Liver (tissue), 9 donors: Measurements from ENCODE around the gene DENND2D. TPM values are rescaled to one million over a fixed set of nuclear protein-coding genes. Genes with fewer than 3 reads are reported as not detected.

Source experiments
- DNase-seq: peaks from one replicate; pipeline ENCODE4 v3.0.0-alpha.2; 2017; ENCODE audit warnings: low spot score
- H3K27ac ChIP-seq, 2 donors: one replicate each; pipeline ENCODE4 v1.7.0; 2013; ENCODE audit warnings: inconsistent platforms in 2 of 2, low read length in 2 of 2, control low read depth in 1 of 2, low read depth in 1 of 2, mild to moderate bottlenecking in 1 of 2
- H3K27me3 ChIP-seq, 4 donors: one replicate each; pipeline versions ENCODE4 v1.6.1 to v1.7.0; 2013; ENCODE audit warnings: low read length in 3 of 4, inconsistent platforms in 1 of 4, mild to moderate bottlenecking in 1 of 4, moderate library complexity in 1 of 4; ENCODE audit not compliant: control insufficient read depth in 4 of 4, insufficient read depth in 4 of 4
- H3K36me3 ChIP-seq, 4 donors: one replicate each; pipeline versions ENCODE4 v1.6.1 to v1.7.0; 2013; ENCODE audit warnings: low read length in 3 of 4, mild to moderate bottlenecking in 3 of 4, low read depth in 1 of 4, moderate library complexity in 1 of 4; ENCODE audit not compliant: control insufficient read depth in 4 of 4, insufficient read depth in 3 of 4
- H3K4me1 ChIP-seq, 4 donors: one replicate each; pipeline versions ENCODE4 v1.6.1 to v1.7.0; 2013; ENCODE audit warnings: low read length in 3 of 4, mild to moderate bottlenecking in 3 of 4, moderate library complexity in 1 of 4; ENCODE audit not compliant: control insufficient read depth in 4 of 4, insufficient read depth in 4 of 4
- H3K4me3 ChIP-seq, 3 donors: one replicate each; pipeline versions ENCODE4 v1.6.1 to v1.7.0; 2013; ENCODE audit warnings: low read length in 3 of 3, control low read depth in 1 of 3, low read depth in 1 of 3, mild to moderate bottlenecking in 1 of 3
- H3K9ac ChIP-seq, 2 donors: one replicate each; pipeline ENCODE4 v1.7.0; 2013; ENCODE audit warnings: low read length in 2 of 2, mild to moderate bottlenecking in 2 of 2, moderate library complexity in 2 of 2, control low read depth in 1 of 2, low read depth in 1 of 2
- H3K9me3 ChIP-seq, 4 donors: one replicate each; pipeline versions ENCODE4 v1.6.1 to v1.7.0; 2013; ENCODE audit warnings: low read length in 3 of 4; ENCODE audit not compliant: control insufficient read depth in 4 of 4
- ATF3 ChIP-seq: IDR thresholded peaks from 2 replicates; pipeline ENCODE4 v1.6.1; 2016; ENCODE audit warnings: antibody characterized with exemption
- FOXA2 ChIP-seq: IDR thresholded peaks from 2 replicates; pipeline ENCODE4 v1.6.1; 2016; ENCODE audit warnings: antibody characterized with exemption
- HNF4A ChIP-seq, 2 donors: conservative IDR thresholded peaks; 2 replicates each; pipeline ENCODE4 v1.6.1; 2016; ENCODE audit warnings: antibody characterized with exemption in 2 of 2, mild to moderate bottlenecking in 2 of 2
- HNF4G ChIP-seq: IDR thresholded peaks from 2 replicates; pipeline ENCODE4 v1.6.1; 2016; ENCODE audit warnings: antibody characterized with exemption
- JUND ChIP-seq, 2 donors: IDR thresholded peaks; 2 replicates each; pipeline ENCODE4 v1.6.1; 2016; ENCODE audit warnings: antibody characterized with exemption in 2 of 2
- MAX ChIP-seq: IDR thresholded peaks from 2 replicates; pipeline ENCODE4 v1.6.1; 2016; ENCODE audit warnings: antibody characterized with exemption
- REST ChIP-seq: IDR thresholded peaks from 2 replicates; pipeline ENCODE4 v1.6.1; 2016; ENCODE audit warnings: antibody characterized with exemption, mild to moderate bottlenecking
- RXRA ChIP-seq, 2 donors: IDR thresholded peaks; 2 replicates each; pipeline ENCODE4 v1.6.1; 2017 to 2018; ENCODE audit warnings: antibody characterized with exemption in 2 of 2, mild to moderate bottlenecking in 1 of 2
- SP1 ChIP-seq: IDR thresholded peaks from 2 replicates; pipeline ENCODE4 v1.6.1; 2018; ENCODE audit warnings: antibody characterized with exemption, mild to moderate bottlenecking
- TAF1 ChIP-seq: conservative IDR thresholded peaks from 2 replicates; pipeline ENCODE4 v1.6.1; 2016; ENCODE audit warnings: antibody characterized with exemption, mild to moderate bottlenecking
- YY1 ChIP-seq: IDR thresholded peaks from 2 replicates; pipeline ENCODE4 v1.6.1; 2016; ENCODE audit warnings: antibody characterized with exemption, mild to moderate bottlenecking
- ZBTB33 ChIP-seq: IDR thresholded peaks from 2 replicates; pipeline ENCODE4 v1.6.1; 2016; ENCODE audit warnings: antibody characterized with exemption
- WGBS: extraction: QIAGEN DNeasy Blood & Tissue Kit; methylation state at CpG from one replicate; pipeline ENCODE4 v1.1.7; 2013; 5-methylcytosine and 5-hydroxymethylcytosine counted together
- polyA plus RNA-seq, 2 donors: library from polyadenylated mRNA; stranded (reverse) in 1 of 2; unstranded in 1 of 2; fragments of 200-250 nt in 1 of 2; fragments of >200 nt in 1 of 2; fragmentation: Nextera tagmentation in 1 of 2; extraction: Ambion mirVana in 1 of 2; gene quantifications; one replicate each; pipeline versions ENCODE4 v1.2.1 to v1.2.3, GENCODE V29; 2013 to 2015
- total RNA-seq, 2 donors: library from RNA; depleted of rRNA; stranded (reverse); fragments of >200 nt; gene quantifications; one replicate each; pipeline ENCODE4 v1.2.3, GENCODE V29; 2014
- TF ChIP-seq, protein P1 (sequence below): fragments of 150-350 bp; IDR thresholded peaks from 2 replicates; pipeline ENCODE4 v1.5.1; 2017; ENCODE audit warnings: improper control_type of control experiment, low read depth, low read length; ENCODE audit not compliant: missing input control
- donor health status: healthy.
- donor health status: healthy.
- donor health status: healthy.
- donor health status: healthy.
- donor health status: healthy.

The DENND2D gene
- total and polyA plus RNA-seq, 4 donors: 8.8 to 20.7 (median 12.8) TPM

GRCh38 chr1:111211921-111212320 lies 11.5 kb upstream of the DENND2D start:
- no peaks in the 10 kb centered on the region for H3K36me3 ChIP-seq
- no peak overlapping the region for H3K27ac ChIP-seq
- no peak overlapping the region for H3K9ac ChIP-seq
- H3K4me3 ChIP-seq: no peak overlapping the region
- TF ChIP-seq JUND (IDR thresholded peaks at IDR 0.05): no peak
- TF ChIP-seq TAF1: no peak
- TF ChIP-seq FOXA2: no peak
- TF ChIP-seq, protein P1, sequence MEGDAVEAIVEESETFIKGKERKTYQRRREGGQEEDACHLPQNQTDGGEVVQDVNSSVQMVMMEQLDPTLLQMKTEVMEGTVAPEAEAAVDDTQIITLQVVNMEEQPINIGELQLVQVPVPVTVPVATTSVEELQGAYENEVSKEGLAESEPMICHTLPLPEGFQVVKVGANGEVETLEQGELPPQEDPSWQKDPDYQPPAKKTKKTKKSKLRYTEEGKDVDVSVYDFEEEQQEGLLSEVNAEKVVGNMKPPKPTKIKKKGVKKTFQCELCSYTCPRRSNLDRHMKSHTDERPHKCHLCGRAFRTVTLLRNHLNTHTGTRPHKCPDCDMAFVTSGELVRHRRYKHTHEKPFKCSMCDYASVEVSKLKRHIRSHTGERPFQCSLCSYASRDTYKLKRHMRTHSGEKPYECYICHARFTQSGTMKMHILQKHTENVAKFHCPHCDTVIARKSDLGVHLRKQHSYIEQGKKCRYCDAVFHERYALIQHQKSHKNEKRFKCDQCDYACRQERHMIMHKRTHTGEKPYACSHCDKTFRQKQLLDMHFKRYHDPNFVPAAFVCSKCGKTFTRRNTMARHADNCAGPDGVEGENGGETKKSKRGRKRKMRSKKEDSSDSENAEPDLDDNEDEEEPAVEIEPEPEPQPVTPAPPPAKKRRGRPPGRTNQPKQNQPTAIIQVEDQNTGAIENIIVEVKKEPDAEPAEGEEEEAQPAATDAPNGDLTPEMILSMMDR: no peak
- TF ChIP-seq HNF4G: no peak
- TF ChIP-seq ATF3: no peak
- no peak for TF ChIP-seq REST
- peaks cover 0 to 1% (median 0%) of the 10 kb centered on the region in 4 donors for H3K4me1 ChIP-seq
- no peak for DNase-seq
- H3K9me3 ChIP-seq: no peaks in the 10 kb centered on the region
- H3K27me3 ChIP-seq: no peaks in the 10 kb centered on the region
- WGBS: 89% methylated on average over 1 of the region's 1 CpG

GRCh38 chr1:111209622-111210021 lies 9.2 kb upstream of the DENND2D start:
- H3K36me3 ChIP-seq: no peaks in the 10 kb centered on the region
- no peak overlapping the region for H3K27ac ChIP-seq
- H3K9ac ChIP-seq: no peak overlapping the region
- H3K27me3 ChIP-seq: no peaks in the 10 kb centered on the region
- DNase-seq: no peak
- no peak for TF ChIP-seq JUND (IDR thresholded peaks at IDR 0.05)
- TF ChIP-seq HNF4G: no peak
- no peak for TF ChIP-seq ZBTB33
- TF ChIP-seq SP1: no peak
- no peak for TF ChIP-seq RXRA (IDR thresholded peaks at IDR 0.05)
- TF ChIP-seq YY1: no peak
- TF ChIP-seq REST: no peak
- no peak for TF ChIP-seq HNF4A (conservative IDR thresholded peaks at IDR 0.05)
- TF ChIP-seq FOXA2: no peak
- no peak for TF ChIP-seq MAX
- no peak overlapping the region for H3K4me3 ChIP-seq
- WGBS: 91% methylated on average over 4 of the region's 4 CpGs
- H3K4me1 ChIP-seq: peaks cover 0 to 2% (median under 1%) of the 10 kb centered on the region in 4 donors
- H3K9me3 ChIP-seq: no peaks in the 10 kb centered on the region
